ENCODE results near the gene GPR183.

- TF ChIP-seq GATA3 (IDR thresholded peaks at IDR 0.05; ENCODE audit: low read depth, low read length): no peak
- no peak for TF ChIP-seq GATA2 (IDR thresholded peaks at IDR 0.05; ENCODE audit: low read depth, low read length)
These were observed 7.5 kb upstream of the GPR183 start for GRCh38 chr13:99314640-99315176.
